ENCODE measurements around the gene SFXN4. TPM values are rescaled to one million over a fixed set of nuclear protein-coding genes. Genes with fewer than 3 reads are reported as not detected.
A peak's percentile ranks its signal among the peaks of the same experiment; 100 is the strongest.

The SFXN4 gene
- total and polyA plus RNA-seq, 10 donors, result 13.3 to 68.3 (median 24.8) TPM

DNA sequence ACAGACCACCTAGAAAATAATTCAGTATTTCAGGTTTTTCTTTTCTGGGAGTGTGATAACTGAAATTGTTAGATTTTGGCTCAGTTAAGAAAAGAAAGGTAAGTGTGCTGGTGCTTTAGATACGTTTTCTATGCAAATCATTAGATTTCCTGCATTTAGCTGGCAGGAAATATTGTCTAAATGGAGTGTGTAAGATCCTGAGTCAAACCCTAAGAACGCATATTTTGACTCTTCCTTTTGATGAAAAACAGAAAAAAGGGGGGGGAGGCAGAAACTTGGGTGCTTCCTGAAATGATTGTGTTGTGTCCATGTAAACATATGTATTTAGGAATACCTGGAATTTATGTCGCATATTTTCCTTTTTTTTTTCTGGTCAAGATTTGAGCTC, 43.0 kb upstream of the SFXN4 start:
- no peak for DNase-seq
- 1 to 4% (median 3%) methylated on average over 3 of the region's 3 CpGs for WGBS, 5 donors
- H3K36me3 ChIP-seq, result peaks cover 0 to 6% (median 0%) of the 10 kb centered on the region in 6 donors
- no peaks in the 10 kb centered on the region for H3K27me3 ChIP-seq (replicated peaks in 1 of 7)
- H3K4me1 ChIP-seq, result peaks cover 29 to 75% (median 65%) of the 10 kb centered on the region in 6 donors
- peak overlapping the region; percentile 59 to 96 (median 86) for H3K4me3 ChIP-seq
- no peaks in the 10 kb centered on the region for H3K9me3 ChIP-seq
- no peak for TF ChIP-seq POLR2A (IDR thresholded peaks at IDR 0.05)
- no peak for TF ChIP-seq POLR2AphosphoS5 (IDR thresholded peaks at IDR 0.05)
- intact Hi-C loops (cut with DNase I; ENCODE audit: low total_unique reads), result loop anchor here (5.0 kb wide), 2 partner anchors 99 to 209 kb away; no protein-coding TSS in a partner anchor
- peak overlapping the region; percentile 69 to 99 (median 97) for H3K27ac ChIP-seq

DNA sequence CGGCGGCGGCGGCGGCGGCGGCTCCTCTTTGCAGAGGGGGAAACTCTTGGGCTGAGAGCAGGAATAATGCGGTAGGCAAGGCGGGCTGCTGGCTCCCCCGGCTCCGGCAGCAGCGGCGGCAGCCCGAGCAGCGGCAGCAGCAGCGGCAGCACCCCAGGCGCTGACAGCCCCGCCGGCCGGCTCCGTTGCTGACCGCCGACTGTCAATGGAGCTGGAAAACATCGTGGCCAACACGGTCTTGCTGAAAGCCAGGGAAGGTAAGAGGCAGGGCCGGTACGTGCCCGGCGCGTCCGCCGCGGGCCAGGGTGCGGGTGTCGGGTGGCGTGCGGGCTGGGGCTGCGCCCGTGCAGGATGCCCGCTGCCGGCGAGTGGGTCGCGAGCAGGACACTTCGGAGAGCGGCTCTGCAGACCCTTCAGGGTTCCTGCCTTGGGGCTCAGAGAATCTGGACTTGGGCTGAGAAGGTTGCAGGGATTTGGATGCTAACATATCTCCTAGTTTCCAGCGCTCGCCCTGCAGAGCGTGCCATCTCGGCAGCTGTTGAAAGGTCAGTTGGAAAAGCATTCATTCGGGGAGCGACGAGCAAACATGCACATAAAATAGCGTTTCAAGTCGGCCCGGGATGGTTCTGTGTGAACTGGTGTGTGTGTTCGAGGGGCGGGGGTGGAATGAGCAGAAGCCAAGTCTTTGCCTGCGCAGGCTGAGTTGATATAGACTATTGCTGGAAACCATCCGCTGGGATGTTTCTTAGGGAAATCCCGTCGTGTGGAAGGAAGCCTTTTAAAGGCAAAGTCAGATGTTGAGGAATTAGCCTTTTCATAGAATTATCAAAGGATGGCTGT, 42.4 kb upstream of the SFXN4 start:
- intact Hi-C loops (cut with DNase I; ENCODE audit: low total_unique reads), result loop anchor here (5.0 kb wide), 2 partner anchors 99 to 209 kb away; no protein-coding TSS in a partner anchor
- TF ChIP-seq POLR2A (IDR thresholded peaks at IDR 0.05), result no peak
- TF ChIP-seq, protein P1, sequence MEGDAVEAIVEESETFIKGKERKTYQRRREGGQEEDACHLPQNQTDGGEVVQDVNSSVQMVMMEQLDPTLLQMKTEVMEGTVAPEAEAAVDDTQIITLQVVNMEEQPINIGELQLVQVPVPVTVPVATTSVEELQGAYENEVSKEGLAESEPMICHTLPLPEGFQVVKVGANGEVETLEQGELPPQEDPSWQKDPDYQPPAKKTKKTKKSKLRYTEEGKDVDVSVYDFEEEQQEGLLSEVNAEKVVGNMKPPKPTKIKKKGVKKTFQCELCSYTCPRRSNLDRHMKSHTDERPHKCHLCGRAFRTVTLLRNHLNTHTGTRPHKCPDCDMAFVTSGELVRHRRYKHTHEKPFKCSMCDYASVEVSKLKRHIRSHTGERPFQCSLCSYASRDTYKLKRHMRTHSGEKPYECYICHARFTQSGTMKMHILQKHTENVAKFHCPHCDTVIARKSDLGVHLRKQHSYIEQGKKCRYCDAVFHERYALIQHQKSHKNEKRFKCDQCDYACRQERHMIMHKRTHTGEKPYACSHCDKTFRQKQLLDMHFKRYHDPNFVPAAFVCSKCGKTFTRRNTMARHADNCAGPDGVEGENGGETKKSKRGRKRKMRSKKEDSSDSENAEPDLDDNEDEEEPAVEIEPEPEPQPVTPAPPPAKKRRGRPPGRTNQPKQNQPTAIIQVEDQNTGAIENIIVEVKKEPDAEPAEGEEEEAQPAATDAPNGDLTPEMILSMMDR (IDR thresholded peaks at IDR 0.05 in 8 of 11, conservative IDR thresholded peaks at IDR 0.05 in 3 of 11), result no peak
- no peak for TF ChIP-seq POLR2AphosphoS5 (IDR thresholded peaks at IDR 0.05)
- Histone ChIP-seq H3K27me3 (replicated peaks in 1 of 7) (no peaks in the 10 kb centered on the region), H3K9me3 (no peaks in the 10 kb centered on the region), H3K4me1 (peaks cover 23 to 73% (median 59%) of the 10 kb centered on the region in 6 donors), H3K4me3 (peak overlapping the region; percentile 59 to 96 (median 86)), H3K36me3 (peaks cover 0 to 6% (median 0%) of the 10 kb centered on the region in 6 donors), H3K27ac (peak overlapping the region; percentile 69 to 99 (median 97))
- peak; percentile 93 for DNase-seq
- WGBS, 5 donors, result 0 to 1% (median 0%) methylated on average over 34 to 62 of the region's 62 CpGs

DNA sequence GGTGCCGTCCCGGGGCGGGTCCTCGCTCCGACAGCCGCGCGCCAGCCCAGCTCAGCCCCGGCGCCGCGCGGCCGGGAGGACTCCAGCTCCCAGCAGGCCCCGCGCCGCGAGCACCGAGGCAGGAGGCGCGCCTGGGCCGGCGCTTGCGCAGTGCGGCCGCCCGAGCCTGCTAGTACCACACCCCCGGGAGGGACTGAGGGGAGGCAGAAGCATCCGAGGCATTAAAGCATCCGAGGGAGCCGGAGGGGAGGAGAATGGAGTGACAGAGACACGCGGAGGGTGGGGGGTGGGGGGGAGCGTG, 41.8 kb upstream of the SFXN4 start, which contains the start of gene GRK5:
Gene GRK5 (plus strand): TSS at position 206 of the 301 bp plus-strand sequence. CDS start 347 bp downstream, outside the sequence.
- peak; percentile 99 for DNase-seq
- WGBS, 5 donors, result 0 to 1% (median 0%) methylated on average over 7 to 34 of the region's 34 CpGs
- Histone ChIP-seq H3K9me3 (no peaks in the 10 kb centered on the region), H3K36me3 (no peaks in the 10 kb centered on the region), H3K4me1 (peaks cover 17 to 72% (median 53%) of the 10 kb centered on the region in 6 donors), H3K27me3 (replicated peaks in 1 of 7) (no peaks in the 10 kb centered on the region), H3K27ac (peak within 1 kb of the TSS; percentile 91 to 99 (median 97)), H3K4me3 (peak within 1 kb of the TSS; percentile 59 to 96 (median 86))
- intact Hi-C loops (cut with DNase I; ENCODE audit: low total_unique reads), result loop anchor here (5.0 kb wide), 2 partner anchors 100 to 210 kb away; no protein-coding TSS in a partner anchor
- peak in 2 of 3 donors; percentile 46 to 66 for TF ChIP-seq POLR2A (IDR thresholded peaks at IDR 0.05)
- peak; percentile 89 to 95 (median 95) for TF ChIP-seq POLR2AphosphoS5 (IDR thresholded peaks at IDR 0.05)
- TF ChIP-seq, protein P1 (IDR thresholded peaks at IDR 0.05 in 8 of 11, conservative IDR thresholded peaks at IDR 0.05 in 3 of 11), result no peak

DNA sequence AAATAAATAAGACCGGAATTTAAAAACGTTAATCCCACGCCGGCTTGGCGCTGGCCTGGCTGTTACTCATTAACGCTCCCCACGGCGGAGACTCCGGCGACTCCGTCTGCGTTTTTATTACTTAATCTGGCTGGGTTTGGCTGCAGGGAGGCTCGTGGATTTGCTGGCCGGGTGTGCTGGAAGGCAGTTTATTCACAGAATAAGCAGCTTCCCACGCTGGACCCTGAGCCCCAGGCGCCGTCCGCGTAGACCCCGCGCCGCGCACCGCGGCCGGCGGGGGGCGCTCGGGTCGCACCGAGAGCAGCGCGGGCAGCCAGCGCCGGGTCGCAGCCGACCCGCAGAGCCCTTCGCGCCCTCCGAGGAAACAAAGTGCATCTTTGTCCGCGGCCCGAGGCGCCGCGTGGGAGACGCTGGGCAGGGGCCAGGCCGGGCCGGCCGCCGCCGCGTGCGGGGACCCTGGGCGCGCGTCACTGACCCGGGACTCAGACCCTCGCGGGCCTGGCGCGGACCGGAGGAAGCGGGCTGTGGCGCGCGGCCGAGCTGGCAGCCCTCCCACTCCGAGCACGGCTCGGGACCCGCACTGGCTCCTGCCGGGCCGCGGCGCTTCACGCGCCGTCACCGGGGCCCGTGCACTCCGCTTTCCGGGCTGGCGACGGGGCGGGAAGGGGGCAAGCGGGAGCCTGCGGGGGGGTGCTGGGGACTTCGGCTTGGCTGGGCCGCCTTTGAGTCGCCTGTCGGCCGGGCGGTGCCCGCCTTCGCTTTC, 41.3 kb upstream of the SFXN4 start:
- 0 to 1% (median 0%) methylated on average over 44 to 97 of the region's 97 CpGs for WGBS, 5 donors
- intact Hi-C loops (cut with DNase I; ENCODE audit: low total_unique reads), result loop anchor here (5.0 kb wide), 2 partner anchors 101 to 211 kb away; no protein-coding TSS in a partner anchor

More for the DNA sequence above, 41.3 kb upstream of the SFXN4 start:
- Histone ChIP-seq H3K36me3 (no peaks in the 10 kb centered on the region), H3K27ac (peak overlapping the region; percentile 91 to 99 (median 97)), H3K27me3 (replicated peaks in 1 of 7) (no peaks in the 10 kb centered on the region), H3K4me3 (peak overlapping the region; percentile 43 to 96 (median 86)), H3K4me1 (peaks cover 14 to 67% (median 48%) of the 10 kb centered on the region in 6 donors), H3K9me3 (no peaks in the 10 kb centered on the region)
- peak; percentile 94 for DNase-seq
- TF ChIP-seq POLR2A (IDR thresholded peaks at IDR 0.05) (peak in 1 of 3 donors; percentile 18), POLR2AphosphoS5 (IDR thresholded peaks at IDR 0.05) (peak in 1 of 3 donors; percentile 3)
- TF ChIP-seq, protein P1 (IDR thresholded peaks at IDR 0.05 in 8 of 11, conservative IDR thresholded peaks at IDR 0.05 in 3 of 11), result peak in 10 of 11 experiments; percentile 27 to 93 (median 84)

All from spleen (tissue), 11 donors.